HCT116 (cell line): ENCODE results near the gene KDM1B. TPM values are rescaled to one million over a fixed set of nuclear protein-coding genes. Genes with fewer than 3 reads are reported as not detected.

Experiments used
- ATAC-seq: fragments of 200-7000 bp; cut with Tn5 transposase; 2 replicates; pipeline ENCODE4 v1.9.1; 2020; ENCODE audit warnings: mild to moderate bottlenecking, moderate library complexity
- BruUV-seq: library from RNA; stranded (reverse); fragments of 400-500 nt; replicated peaks from 2 replicates; lab custom pipeline; 2021; lab: Mats Ljungman, UMichigan
- CTCF ChIA-PET: fragments of 300-600 bp; sonication (Branson Sonifier 250); formaldehyde crosslinking; loops from one replicate; lab custom pipeline; 2021; ENCODE audit warnings: antibody characterized with exemption; lab: Charles Lee
- POLR2A ChIA-PET: fragments of 300-600, 350-600 bp; sonication (Branson Sonifier 250); formaldehyde crosslinking; loops from one replicate; lab custom pipeline; 2021; ENCODE audit warnings: antibody characterized with exemption; lab: Charles Lee
- RAD21 ChIA-PET, 2 experiments: fragments of 300-600 bp; sonication (Branson Sonifier 250); formaldehyde crosslinking; loops; one replicate each; lab custom pipeline; 2023; ENCODE audit warnings: low total read pairs in 2 of 2; ENCODE audit not compliant: uncharacterized antibody in 2 of 2, unreplicated experiment in 2 of 2, low non-redundant PET in 1 of 2; lab: Charles Lee
- DNase-seq: peaks from one replicate; pipeline ENCODE4 v3.0.0-alpha.2; 2010; ENCODE audit warnings: low read depth, low spot score
- H2AFZ ChIP-seq: fragments of 200-600 bp; shearing (Covaris generic), sonication (generic); 2 replicates; pipeline ENCODE4 v1.6.1; 2017; ENCODE audit warnings: low read depth, mixed run types, mixed read lengths, antibody characterized with exemption, low read length; ENCODE audit not compliant: poor library complexity, severe bottlenecking
- H3K27ac ChIP-seq: 2 replicates; pipeline ENCODE4 v1.5.1; 2012; ENCODE audit warnings: low read depth, low read length
- H3K27me3 ChIP-seq: fragments of 200-600 bp; sonication (generic); 2 replicates; pipeline ENCODE4 v1.6.1; 2016; ENCODE audit warnings: mixed run types, low read length, mixed read lengths; ENCODE audit not compliant: insufficient read depth
- H3K36me3 ChIP-seq, 2 experiments: fragments of 200-500 bp in 1 of 2; fragments of 200-600 bp in 1 of 2; sonication (Bioruptor generic) in 1 of 2; sonication (generic) in 1 of 2; 2 replicates each; pipeline versions ENCODE4 v1.5.1 to v1.6.1; 2014 to 2016; ENCODE audit warnings: low read length in 2 of 2, inconsistent platforms in 1 of 2, mixed read lengths in 1 of 2, mixed run types in 1 of 2; ENCODE audit not compliant: insufficient read depth in 2 of 2, control insufficient read depth in 1 of 2
- H3K4me1 ChIP-seq, 2 experiments: fragments of 200-600 bp in 1 of 2; sonication (generic) in 1 of 2; 2 replicates each; pipeline versions ENCODE4 v1.5.1 to v1.6.1; 2012 to 2017; ENCODE audit warnings: low read length in 2 of 2, inconsistent platforms in 1 of 2, mild to moderate bottlenecking in 1 of 2, mixed read lengths in 1 of 2, mixed run types in 1 of 2, moderate library complexity in 1 of 2; ENCODE audit not compliant: insufficient read depth in 2 of 2, control insufficient read depth in 1 of 2
- H3K4me2 ChIP-seq: fragments of 200-600 bp; sonication (generic); 2 replicates; pipeline ENCODE4 v1.6.1; 2017; ENCODE audit warnings: mixed run types, low read length, mixed read lengths
- H3K4me3 ChIP-seq, 2 experiments: fragments of 200-600 bp in 1 of 2; sonication (generic) in 1 of 2; replicated peaks in 1 of 2; 2 replicates each; pipeline ENCODE4 v1.5.1; 2011 to 2016; ENCODE audit warnings: low read length in 2 of 2, control low read depth in 1 of 2, low read depth in 1 of 2, mild to moderate bottlenecking in 1 of 2, mixed read lengths in 1 of 2, mixed run types in 1 of 2
- H3K79me2 ChIP-seq: fragments of 200-600 bp; sonication (generic); 2 replicates; pipeline ENCODE4 v1.6.1; 2017; ENCODE audit warnings: mild to moderate bottlenecking, mixed run types, low read length, moderate library complexity, mixed read lengths; ENCODE audit not compliant: insufficient read depth
- H3K9ac ChIP-seq: fragments of 200-600 bp; sonication (generic); 2 replicates; pipeline ENCODE4 v1.6.1; 2016; ENCODE audit warnings: low read length, mixed read lengths
- H3K9me2 ChIP-seq: fragments of 200-600 bp; sonication (generic), shearing (Covaris generic); 2 replicates; pipeline ENCODE4 v1.6.1; 2017; ENCODE audit warnings: mixed run types, mild to moderate bottlenecking, moderate library complexity; ENCODE audit not compliant: insufficient read depth
- H3K9me3 ChIP-seq, 2 experiments: fragments of 200-500 bp in 1 of 2; fragments of 200-600 bp in 1 of 2; sonication (Bioruptor generic) in 1 of 2; sonication (generic) in 1 of 2; 2 replicates each; pipeline ENCODE4 v1.6.1; 2014 to 2017; ENCODE audit warnings: low read length in 2 of 2, mixed read lengths in 2 of 2, inconsistent platforms in 1 of 2, low read depth in 1 of 2, mild to moderate bottlenecking in 1 of 2, mixed run types in 1 of 2, moderate library complexity in 1 of 2; ENCODE audit not compliant: control insufficient read depth in 1 of 2, insufficient read depth in 1 of 2
- H4K20me1 ChIP-seq: fragments of 200-600 bp; sonication (generic), shearing (Covaris generic); 2 replicates; pipeline ENCODE4 v1.6.1; 2017; ENCODE audit warnings: mixed run types, mild to moderate bottlenecking, moderate library complexity; ENCODE audit not compliant: insufficient read depth
- CBX3 ChIP-seq: IDR thresholded peaks from 2 replicates; pipeline ENCODE4 v1.6.1; 2012; ENCODE audit warnings: low read depth
- CEBPB ChIP-seq: IDR thresholded peaks from 2 replicates; pipeline ENCODE4 v1.6.1; 2012; ENCODE audit warnings: low read depth
- EGR1 ChIP-seq: IDR thresholded peaks from 2 replicates; pipeline ENCODE4 v1.6.1; 2012; ENCODE audit warnings: low read depth
- ELF1 ChIP-seq: IDR thresholded peaks from 2 replicates; pipeline ENCODE4 v1.6.1; 2012; ENCODE audit warnings: low read depth, borderline replicate concordance
- EZH2phosphoT487 ChIP-seq: fragments of 200-600 bp; IDR thresholded peaks from 2 replicates; pipeline ENCODE4 v1.6.1; 2018; ENCODE audit warnings: antibody characterized with exemption, borderline replicate concordance
- POLR2A ChIP-seq: IDR thresholded peaks from 2 replicates; pipeline ENCODE4 v1.7.0; 2011; ENCODE audit warnings: borderline replicate concordance; ENCODE audit not compliant: insufficient read depth, insufficient read length; ENCODE audit errors: extremely low read depth
- RAD21 ChIP-seq: IDR thresholded peaks from 2 replicates; pipeline ENCODE4 v1.6.1; 2012; ENCODE audit warnings: low read depth, mild to moderate bottlenecking
- SIN3A ChIP-seq: IDR thresholded peaks from 2 replicates; pipeline ENCODE4 v1.6.1; 2012; ENCODE audit warnings: low read depth
- SP1 ChIP-seq: IDR thresholded peaks from 2 replicates; pipeline ENCODE4 v1.6.1; 2012; ENCODE audit warnings: low read depth
- SRF ChIP-seq: IDR thresholded peaks from 2 replicates; pipeline ENCODE4 v1.6.1; 2012; ENCODE audit warnings: low read depth
- TCF7L2 ChIP-seq: IDR thresholded peaks from 2 replicates; pipeline ENCODE4 v1.7.0; 2011; ENCODE audit warnings: borderline replicate concordance, inconsistent platforms; ENCODE audit not compliant: insufficient read depth, insufficient read length; ENCODE audit errors: extremely low read depth
- intact Hi-C: fragments of 100-400 bp; cut with micrococcal nuclease; formaldehyde crosslinking; loops from 2 replicates; pipeline ENCODE4 v1.10.0; 2022
- total RNA-seq: library from RNA; stranded (reverse); gene quantifications from one replicate; pipeline ENCODE4 v1.2.1, GENCODE V29; 2021; ENCODE audit not compliant: unreplicated experiment
- TF ChIP-seq, protein P1 (sequence below): IDR thresholded peaks from 2 replicates; pipeline ENCODE4 v1.6.1; 2012; ENCODE audit warnings: low read depth
- TF ChIP-seq, protein P2 (sequence below): IDR thresholded peaks from 2 replicates; pipeline ENCODE4 v1.6.1; 2012

Gene KDM1B
- total RNA-seq, 1 experiment from 2014 or later = 24.5 TPM

DNA sequence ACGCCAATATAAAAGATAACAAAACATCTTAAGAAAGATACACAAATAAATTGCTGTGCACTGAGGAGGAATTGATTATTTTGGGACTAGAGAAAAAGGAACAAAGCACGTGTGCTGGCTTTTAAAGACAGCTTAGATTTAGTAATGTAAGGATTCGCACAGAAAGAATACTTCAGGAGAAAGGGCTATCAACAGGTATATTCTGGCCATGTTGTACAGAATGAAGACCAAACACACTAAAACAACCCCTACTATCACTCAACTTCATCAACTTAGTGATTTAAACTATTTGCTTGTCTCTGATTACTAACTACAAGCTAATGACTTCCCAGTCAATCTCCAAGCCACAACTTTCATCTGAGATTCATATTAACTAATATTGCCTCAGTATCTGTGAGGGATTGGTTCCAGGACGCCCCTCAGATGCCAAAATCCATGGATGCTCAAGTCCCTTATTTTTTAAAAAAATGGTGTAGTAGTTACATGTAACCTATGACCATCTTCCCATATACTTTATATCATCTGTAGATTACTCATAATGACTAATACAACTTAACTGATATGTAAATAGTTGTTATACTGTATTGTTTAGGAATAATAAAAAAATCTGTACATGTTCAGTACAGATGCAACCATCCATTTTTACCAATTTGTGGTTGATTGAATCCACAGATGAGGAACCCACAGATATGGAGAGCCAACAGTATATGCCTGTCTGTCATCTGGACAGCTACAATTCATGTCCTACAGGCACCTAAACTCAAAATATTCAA, 104.6 kb downstream of the KDM1B start:
- RAD21 ChIA-PET = no interaction called here
- POLR2A ChIA-PET = no interaction called here
- no peak for ATAC-seq

More for the DNA sequence above, 104.6 kb downstream of the KDM1B start:
- peak overlapping the region; percentile 81; the same call in 1 of the 2 replicates for H3K4me2 ChIP-seq
- intact Hi-C loops = no loop called here
- BruUV-seq = no TSS peak
- H4K20me1 ChIP-seq = peaks cover 27% of the 10 kb centered on the region
- no peaks in the 10 kb centered on the region for H3K27me3 ChIP-seq
- H3K36me3 ChIP-seq = peaks cover 32 to 46% of the 10 kb centered on the region in 2 experiments
- no peak for DNase-seq
- no peak overlapping the region for H3K27ac ChIP-seq
- no peaks in the 10 kb centered on the region for H3K9me3 ChIP-seq
- no peak overlapping the region for H3K4me3 ChIP-seq
- H3K4me1 ChIP-seq = peaks cover 17 to 38% of the 10 kb centered on the region in 2 experiments
- H3K9ac ChIP-seq = no peak overlapping the region
- H2AFZ ChIP-seq = no peak overlapping the region
- H3K79me2 ChIP-seq = peaks cover 92% of the 10 kb centered on the region
- CTCF ChIA-PET = no interaction called here
- H3K9me2 ChIP-seq = no peaks in the 10 kb centered on the region
- TF ChIP-seq, protein P1, sequence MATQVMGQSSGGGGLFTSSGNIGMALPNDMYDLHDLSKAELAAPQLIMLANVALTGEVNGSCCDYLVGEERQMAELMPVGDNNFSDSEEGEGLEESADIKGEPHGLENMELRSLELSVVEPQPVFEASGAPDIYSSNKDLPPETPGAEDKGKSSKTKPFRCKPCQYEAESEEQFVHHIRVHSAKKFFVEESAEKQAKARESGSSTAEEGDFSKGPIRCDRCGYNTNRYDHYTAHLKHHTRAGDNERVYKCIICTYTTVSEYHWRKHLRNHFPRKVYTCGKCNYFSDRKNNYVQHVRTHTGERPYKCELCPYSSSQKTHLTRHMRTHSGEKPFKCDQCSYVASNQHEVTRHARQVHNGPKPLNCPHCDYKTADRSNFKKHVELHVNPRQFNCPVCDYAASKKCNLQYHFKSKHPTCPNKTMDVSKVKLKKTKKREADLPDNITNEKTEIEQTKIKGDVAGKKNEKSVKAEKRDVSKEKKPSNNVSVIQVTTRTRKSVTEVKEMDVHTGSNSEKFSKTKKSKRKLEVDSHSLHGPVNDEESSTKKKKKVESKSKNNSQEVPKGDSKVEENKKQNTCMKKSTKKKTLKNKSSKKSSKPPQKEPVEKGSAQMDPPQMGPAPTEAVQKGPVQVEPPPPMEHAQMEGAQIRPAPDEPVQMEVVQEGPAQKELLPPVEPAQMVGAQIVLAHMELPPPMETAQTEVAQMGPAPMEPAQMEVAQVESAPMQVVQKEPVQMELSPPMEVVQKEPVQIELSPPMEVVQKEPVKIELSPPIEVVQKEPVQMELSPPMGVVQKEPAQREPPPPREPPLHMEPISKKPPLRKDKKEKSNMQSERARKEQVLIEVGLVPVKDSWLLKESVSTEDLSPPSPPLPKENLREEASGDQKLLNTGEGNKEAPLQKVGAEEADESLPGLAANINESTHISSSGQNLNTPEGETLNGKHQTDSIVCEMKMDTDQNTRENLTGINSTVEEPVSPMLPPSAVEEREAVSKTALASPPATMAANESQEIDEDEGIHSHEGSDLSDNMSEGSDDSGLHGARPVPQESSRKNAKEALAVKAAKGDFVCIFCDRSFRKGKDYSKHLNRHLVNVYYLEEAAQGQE = no peak
- TF ChIP-seq CEBPB = no peak
- no peak for TF ChIP-seq CBX3
- TF ChIP-seq SRF = no peak
- TF ChIP-seq ELF1 = no peak
- TF ChIP-seq TCF7L2 = no peak
- TF ChIP-seq EGR1 = no peak
- TF ChIP-seq EZH2phosphoT487 = no peak
- no peak for TF ChIP-seq RAD21
- TF ChIP-seq, protein P2, sequence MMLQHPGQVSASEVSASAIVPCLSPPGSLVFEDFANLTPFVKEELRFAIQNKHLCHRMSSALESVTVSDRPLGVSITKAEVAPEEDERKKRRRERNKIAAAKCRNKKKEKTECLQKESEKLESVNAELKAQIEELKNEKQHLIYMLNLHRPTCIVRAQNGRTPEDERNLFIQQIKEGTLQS = no peak
- no peak for TF ChIP-seq SP1
- no peak for TF ChIP-seq SIN3A
- no peak for TF ChIP-seq POLR2A
